Ascending aorta (tissue), 2 donors: ENCODE results near the gene VAMP2. TPM values are rescaled to one million over a fixed set of nuclear protein-coding genes. Genes with fewer than 3 reads are reported as not detected.

Experiments used
- DNase-seq, 2 donors: peaks; one replicate each; pipeline ENCODE4 v3.0.0-alpha.2; 2019; ENCODE audit warnings: low spot score in 2 of 2
- H3K27ac ChIP-seq, 2 donors: fragments of 200-600 bp; sonication (generic); one replicate each; pipeline ENCODE4 v1.5.1; 2016 to 2017; ENCODE audit warnings: mild to moderate bottlenecking in 1 of 2
- H3K27me3 ChIP-seq: fragments of 200-600 bp; sonication (generic); one replicate; pipeline ENCODE4 v1.5.1; 2017
- H3K36me3 ChIP-seq, 2 donors: fragments of 200-600 bp; sonication (generic); one replicate each; pipeline ENCODE4 v1.5.1; 2016
- H3K4me1 ChIP-seq, 2 donors: fragments of 200-600 bp; sonication (generic); one replicate each; pipeline ENCODE4 v1.5.1; 2016 to 2017; ENCODE audit warnings: mild to moderate bottlenecking in 1 of 2
- H3K4me3 ChIP-seq, 2 donors: fragments of 200-600 bp; sonication (generic); one replicate each; pipeline ENCODE4 v1.5.1; 2016 to 2017; ENCODE audit warnings: mild to moderate bottlenecking in 1 of 2
- H3K9me3 ChIP-seq, 2 donors: fragments of 200-600 bp; sonication (generic); one replicate each; pipeline ENCODE4 v1.5.1; 2016
- CTCF ChIP-seq, 3 experiments: fragments of 200-600 bp in 2 of 3; fragments of 450-650 bp in 1 of 3; sonication (generic) in 2 of 3; IDR thresholded peaks; one replicate each; pipeline ENCODE4 v1.5.1; 2016 to 2019; ENCODE audit warnings: antibody characterized with exemption in 3 of 3, mild to moderate bottlenecking in 1 of 3, moderate library complexity in 1 of 3
- intact Hi-C: fragments of 100-400 bp; cut with DNase I; formaldehyde crosslinking; loops from one replicate; pipeline ENCODE4 v1.15.1; 2023
- total RNA-seq: library from RNA; depleted of rRNA; stranded (reverse); fragments of >200 nt; gene quantifications from one replicate; pipeline ENCODE4 v1.1.0, GENCODE V29; 2016

Gene VAMP2
- total RNA-seq, 1 donor from 2014 or later: 28.3 TPM

- DNase-seq: peak; percentile 86 to 98
- intact Hi-C loops: loop anchor here (1.0 to 5.0 kb wide), 6 partner anchors 12 to 110 kb away; partner anchors contain the start of genes CTC1, HES7 and PFAS
- Histone ChIP-seq H3K9me3 (no peaks in the 10 kb centered on the region), H3K27ac (peak overlapping the region; percentile 77), H3K4me1 (peaks cover 4 to 16% of the 10 kb centered on the region in 2 donors), H3K27me3 (no peaks in the 10 kb centered on the region), H3K4me3 (peak overlapping the region; percentile 11 to 36), H3K36me3 (peaks cover 46 to 47% of the 10 kb centered on the region in 2 donors)
- TF ChIP-seq CTCF (IDR thresholded peaks at IDR 0.05): peak; percentile 82 to 91 (median 87)
These were observed 23.9 kb downstream of the VAMP2 start for GRCh38 chr17:8138672-8139371.

DNA sequence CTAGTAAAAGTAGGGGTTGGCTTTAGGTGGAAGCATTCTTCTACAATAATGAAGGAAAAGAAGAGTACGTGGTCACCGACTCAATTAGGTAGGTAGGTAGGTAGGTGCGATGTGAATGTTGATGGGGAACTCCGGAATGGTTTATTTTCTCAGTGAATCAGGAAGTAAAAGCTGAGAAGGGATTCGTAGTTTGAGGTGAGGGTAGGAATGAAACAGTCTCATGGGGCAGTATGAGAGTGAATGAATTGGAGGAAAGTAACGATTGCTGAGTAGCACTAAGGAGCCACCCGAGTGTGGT, 24.4 kb downstream of the VAMP2 start:
- peaks cover 41 to 42% of the 10 kb centered on the region in 2 donors for H3K36me3 ChIP-seq
- intact Hi-C loops: loop anchor here (1.0 to 5.0 kb wide), 4 partner anchors 14 to 110 kb away; partner anchors contain the start of genes CTC1, HES7 and PFAS
- DNase-seq: no peak
- H3K4me1 ChIP-seq: peaks cover 4 to 16% of the 10 kb centered on the region in 2 donors
- H3K9me3 ChIP-seq: no peaks in the 10 kb centered on the region
- peak overlapping the region; percentile 77 for H3K27ac ChIP-seq
- H3K27me3 ChIP-seq: no peaks in the 10 kb centered on the region
- peak overlapping the region in 1 of 2 donors; percentile 36 for H3K4me3 ChIP-seq
- TF ChIP-seq CTCF (IDR thresholded peaks at IDR 0.05): no peak

DNA sequence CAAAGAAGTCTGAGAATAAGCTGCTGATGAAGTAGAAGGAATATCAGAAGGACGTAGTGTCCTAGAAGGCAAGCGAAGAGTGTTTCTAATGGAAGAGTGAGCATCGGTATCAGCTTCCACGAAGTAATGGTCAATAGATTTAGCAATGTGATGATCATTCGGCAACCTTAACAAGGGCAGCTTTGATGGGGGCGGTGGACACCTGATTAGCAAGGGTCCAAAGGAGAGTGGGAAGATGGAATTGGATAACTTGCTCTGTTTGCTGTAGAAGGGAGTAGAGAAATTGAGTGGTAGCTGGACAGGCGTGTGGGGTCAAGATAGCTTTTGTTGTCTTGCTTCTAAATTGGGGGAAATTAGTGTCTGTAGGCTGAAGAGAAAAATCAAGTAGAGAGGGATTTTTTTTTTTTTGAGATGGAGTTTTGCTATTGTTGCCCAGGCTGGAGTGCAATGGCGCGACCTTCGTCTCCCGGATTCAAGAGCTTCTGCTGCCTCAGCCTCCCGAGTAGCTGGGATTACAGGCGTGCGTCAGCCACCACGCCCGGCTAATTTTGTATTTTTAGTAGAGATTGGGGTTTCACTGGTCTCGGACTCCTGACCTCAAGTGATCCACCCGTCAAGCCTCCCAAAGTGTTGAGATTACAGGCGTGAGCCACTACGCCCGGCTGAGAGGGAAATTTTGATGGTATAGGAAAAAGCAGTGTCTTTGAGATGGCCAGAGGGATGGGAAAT, 24.9 kb downstream of the VAMP2 start:
- H3K27ac ChIP-seq: peak overlapping the region; percentile 77
- no peak for TF ChIP-seq CTCF (IDR thresholded peaks at IDR 0.05)
- H3K36me3 ChIP-seq: peaks cover 36 to 37% of the 10 kb centered on the region in 2 donors
- intact Hi-C loops: loop anchor here (1.0 to 5.0 kb wide), 4 partner anchors 14 to 111 kb away; partner anchors contain the start of genes CTC1, HES7 and PFAS
- H3K4me3 ChIP-seq: peak overlapping the region in 1 of 2 donors; percentile 36
- DNase-seq: no peak
- no peaks in the 10 kb centered on the region for H3K9me3 ChIP-seq
- peaks cover 4 to 16% of the 10 kb centered on the region in 2 donors for H3K4me1 ChIP-seq
- H3K27me3 ChIP-seq: no peaks in the 10 kb centered on the region

DNA sequence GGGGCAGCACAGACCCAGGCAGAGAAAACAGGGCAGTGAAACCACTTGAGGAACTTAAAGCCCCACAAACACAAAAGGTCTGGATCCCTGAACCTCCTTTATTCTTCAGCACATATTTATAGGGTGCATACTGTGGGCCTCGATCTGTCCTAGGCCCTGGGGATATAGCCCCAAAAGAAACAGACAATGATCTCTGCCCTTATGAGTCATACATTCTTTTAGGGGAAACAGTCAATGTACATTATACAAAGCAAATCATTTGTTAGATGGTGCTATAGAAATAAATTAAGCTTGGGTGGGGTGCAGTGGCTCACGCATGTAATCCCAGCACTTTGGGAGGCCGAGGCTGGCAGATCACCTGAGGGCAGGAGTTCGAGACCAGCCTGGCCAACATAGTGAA, 28.8 kb downstream of the VAMP2 start:
- intact Hi-C loops: no loop called here
- no peaks in the 10 kb centered on the region for H3K36me3 ChIP-seq
- no peaks in the 10 kb centered on the region for H3K9me3 ChIP-seq
- DNase-seq: no peak
- no peak for TF ChIP-seq CTCF (IDR thresholded peaks at IDR 0.05)
- no peak overlapping the region for H3K4me3 ChIP-seq
- no peaks in the 10 kb centered on the region for H3K27me3 ChIP-seq
- H3K4me1 ChIP-seq: peaks cover 0 to 6% of the 10 kb centered on the region in 2 donors
- H3K27ac ChIP-seq: no peak overlapping the region

- Histone ChIP-seq H3K36me3 (no peaks in the 10 kb centered on the region), H3K27me3 (no peaks in the 10 kb centered on the region), H3K27ac (no peak overlapping the region), H3K4me3 (no peak overlapping the region), H3K9me3 (no peaks in the 10 kb centered on the region), H3K4me1 (peaks cover 0 to 6% of the 10 kb centered on the region in 2 donors)
- intact Hi-C loops: no loop called here
- no peak for DNase-seq
- TF ChIP-seq CTCF (IDR thresholded peaks at IDR 0.05): no peak
These were observed 29.3 kb downstream of the VAMP2 start for GRCh38 chr17:8133399-8133798.
